HepG2 (cell line): ENCODE measurements around the gene CPNE5. TPM values are rescaled to one million over a fixed set of nuclear protein-coding genes. Genes with fewer than 3 reads are reported as not detected.
A peak's percentile ranks its signal among the peaks of the same experiment; 100 is the strongest.

ENCODE experiments used
- ATAC-seq: fragments of 200-7000 bp; cut with Tn5 transposase; 3 replicates; pipeline ENCODE4 v1.9.1; 2020; ENCODE audit warnings: mild to moderate bottlenecking, moderate library complexity
- BruUV-seq: library from RNA; stranded (reverse); fragments of 400-500 nt; replicated peaks from 2 replicates; lab custom pipeline; 2021; lab: Mats Ljungman, UMichigan
- CTCF ChIA-PET: fragments of 300-600 bp; formaldehyde crosslinking; extraction: SDS; loops from one replicate; lab custom pipeline; 2021; ENCODE audit warnings: low total read pairs, inconsistent platforms, low intra/inter-chr PET ratio; lab: Yijun Ruan, JAX
- POLR2A ChIA-PET: fragments of 350-600 bp; sonication (Branson Sonifier 250); formaldehyde crosslinking; loops from one replicate; lab custom pipeline; 2020; ENCODE audit warnings: antibody characterized with exemption, inconsistent platforms; lab: Yijun Ruan, JAX
- DNase-seq: peaks from one replicate; pipeline ENCODE4 v3.0.0-alpha.2; 2015; ENCODE audit warnings: low spot score
- FAIRE-seq: peaks from 3 replicates; lab custom pipeline; 2011; peaks lifted over from hg19 to GRCh38; lab: Jason Lieb, UNC
- H2AFZ ChIP-seq: one replicate; pipeline ENCODE4 v1.6.1; 2011; ENCODE audit warnings: low read length, inconsistent platforms
- H3K27ac ChIP-seq: fragments of 300-600 bp; 3 replicates; pipeline ENCODE4 v1.8.0; 2011; ENCODE audit warnings: mixed run types, mild to moderate bottlenecking, mixed read lengths, low read length, inconsistent platforms; ENCODE audit not compliant: insufficient read depth; ENCODE audit errors: extremely low read length
- H3K27me3 ChIP-seq, 2 experiments: fragments of 200-600 bp in 1 of 2; 2 replicates in 1 of 2; 3 replicates in 1 of 2; pipeline versions ENCODE4 v1.6.0 to v1.8.0; 2011; ENCODE audit warnings: low read length in 2 of 2, mild to moderate bottlenecking in 2 of 2, moderate library complexity in 2 of 2, inconsistent platforms in 1 of 2; ENCODE audit not compliant: insufficient read depth in 2 of 2, control insufficient read depth in 1 of 2
- H3K36me3 ChIP-seq, 2 experiments: fragments of 200-600 bp in 1 of 2; replicated peaks in 1 of 2; 2 replicates in 1 of 2; 3 replicates in 1 of 2; pipeline versions ENCODE4 v1.5.1 to v1.8.0; 2011; ENCODE audit warnings: low read length in 2 of 2, inconsistent platforms in 1 of 2; ENCODE audit not compliant: insufficient read depth in 2 of 2, control insufficient read depth in 1 of 2
- H3K4me1 ChIP-seq: 2 replicates; pipeline ENCODE4 v1.5.1; 2012; ENCODE audit warnings: low read length, inconsistent platforms; ENCODE audit not compliant: insufficient read depth
- H3K4me2 ChIP-seq: 2 replicates; pipeline ENCODE4 v1.6.0; 2011; ENCODE audit warnings: low read depth, low read length, inconsistent platforms
- H3K4me3 ChIP-seq, 3 experiments: fragments of 200-600 bp in 1 of 3; sonication (generic), shearing (Covaris generic) in 1 of 3; replicated peaks in 1 of 3; 2 replicates each; pipeline ENCODE4 v1.5.1; 2011 to 2016; ENCODE audit warnings: low read length in 3 of 3, inconsistent platforms in 2 of 3, low read depth in 2 of 3, mild to moderate bottlenecking in 2 of 3, control low read depth in 1 of 3, mixed read lengths in 1 of 3; ENCODE audit not compliant: insufficient read depth in 1 of 3
- H3K79me2 ChIP-seq: one replicate; pipeline ENCODE4 v1.6.1; 2011; ENCODE audit warnings: low read length, inconsistent platforms; ENCODE audit not compliant: insufficient read depth
- H3K9ac ChIP-seq: 2 replicates; pipeline ENCODE4 v1.6.0; 2011; ENCODE audit warnings: mild to moderate bottlenecking, low read depth, low read length, inconsistent platforms; ENCODE audit not compliant: insufficient read depth
- H3K9me3 ChIP-seq: 2 replicates; pipeline ENCODE4 v1.5.1; 2012; ENCODE audit warnings: mild to moderate bottlenecking, low read length
- H4K20me1 ChIP-seq: 2 replicates; pipeline ENCODE4 v1.6.0; 2011; ENCODE audit warnings: inconsistent platforms, mild to moderate bottlenecking, low read length, moderate library complexity; ENCODE audit not compliant: insufficient read depth
- CREB1 ChIP-seq, 2 experiments: fragments of 450-650 bp in 1 of 2; IDR thresholded peaks; 2 replicates each; pipeline ENCODE4 v1.6.1; 2016 to 2017; ENCODE audit warnings: control low read depth in 1 of 2, mild to moderate bottlenecking in 1 of 2, missing compliant biosample characterization in 1 of 2, missing genetic modification characterization in 1 of 2
- FOXO4 ChIP-seq: sonication (generic); formaldehyde crosslinking; conservative IDR thresholded peaks from 2 replicates; pipeline ENCODE4 v1.8.1; 2023; ENCODE audit warnings: missing genetic modification reagents
- KDM5A ChIP-seq: fragments of 200-600 bp; sonication (generic); IDR thresholded peaks from 2 replicates; pipeline ENCODE4 v1.7.0; 2018; ENCODE audit warnings: antibody characterized with exemption, mild to moderate bottlenecking, low read length, borderline replicate concordance
- MTA1 ChIP-seq: sonication (generic); formaldehyde crosslinking; IDR thresholded peaks from 2 replicates; pipeline ENCODE4 v1.4.0; 2020; ENCODE audit warnings: missing genetic modification reagents, mild to moderate bottlenecking, borderline replicate concordance
- ZKSCAN1 ChIP-seq: fragments of 150-350 bp; IDR thresholded peaks from 2 replicates; pipeline ENCODE4 v1.6.1; 2014; ENCODE audit warnings: low read length
- ZNF34 ChIP-seq: sonication (generic); formaldehyde crosslinking; IDR thresholded peaks from 2 replicates; pipeline ENCODE4 v1.4.0; 2020; ENCODE audit warnings: mild to moderate bottlenecking, missing genetic modification reagents, borderline replicate concordance
- ZNF878 ChIP-seq: sonication (generic); formaldehyde crosslinking; IDR thresholded peaks from 2 replicates; pipeline ENCODE4 v1.8.1; 2023; ENCODE audit warnings: mild to moderate bottlenecking, missing genetic modification reagents, moderate library complexity
- WGBS: methylation state at CpG from one replicate; pipeline ENCODE4 v1.1.6; 2017; ENCODE audit warnings: low lambda C conversion rate; 5-methylcytosine and 5-hydroxymethylcytosine counted together
- in situ Hi-C: cut with HindIII; loops from 2 replicates; pipeline ENCODE4 v1.10.0; 2017; ENCODE audit warnings: low pct_unique_long_range_greater_than_20kb; ENCODE audit not compliant: extremely low pct_ligation_motif_present
- intact Hi-C: fragments of 100-400 bp; cut with micrococcal nuclease; formaldehyde crosslinking; loops from one replicate; pipeline ENCODE4 v1.10.0; 2022; ENCODE audit not compliant: unreplicated experiment
- polyA plus RNA-seq, 8 experiments: library from polyadenylated mRNA; depleted of rRNA in 3 of 8; stranded (reverse) in 7 of 8; unstranded in 1 of 8; fragments of >200 nt; fragmentation: Illumina TruSeq in 4 of 8; extraction: Trizol in 4 of 8; gene quantifications; 2 replicates each; pipeline versions ENCODE4 v1.2.1 to v1.2.3, GENCODE V29; 2011 to 2016; ENCODE audit warnings: low read depth in 4 of 8, missing spikeins in 1 of 8, mixed read lengths in 1 of 8; ENCODE audit not compliant: insufficient read depth in 1 of 8
- total RNA-seq, 5 experiments: library from RNA; depleted of rRNA; stranded (reverse); fragments of >200 nt; fragmentation: Illumina TruSeq; extraction: Trizol; gene quantifications; 2 replicates each; pipeline ENCODE4 v1.2.3, GENCODE V29; 2016; ENCODE audit warnings: low read depth in 1 of 5

CPNE5 gene
- total and polyA plus RNA-seq, 2 of the 13 experiments (the other 11 are each of a cell fraction or from before 2014, with no cell fraction given) = 0.16 TPM; not detected in 1

- ATAC-seq = no peak
Observed at GRCh38 chr6:36718560-36718959, 120.7 kb downstream of the CPNE5 start.

GRCh38 chr6:36717871-36718540 is 121.2 kb downstream of the CPNE5 start:
- no peak for FAIRE-seq
- Histone ChIP-seq H3K36me3 (no peaks in the 10 kb centered on the region), H2AFZ (no peak overlapping the region), H3K27me3 (peaks cover 19 to 78% of the 10 kb centered on the region in 2 experiments; a peak in 4 of 5 replicates), H4K20me1 (no peaks in the 10 kb centered on the region), H3K4me3 (no peak overlapping the region), H3K27ac (no peak overlapping the region), H3K9me3 (no peaks in the 10 kb centered on the region), H3K4me2 (no peak overlapping the region), H3K79me2 (no peaks in the 10 kb centered on the region), H3K9ac (no peak overlapping the region), H3K4me1 (no peaks in the 10 kb centered on the region)
- in situ Hi-C loops = no loop called here
- WGBS = 12% methylated on average over 11 of the region's 12 CpGs
- ATAC-seq = peak; percentile 7; the same call in 1 of the 3 replicates
- no TSS peak for BruUV-seq
- no peak for DNase-seq
- ChIA-PET CTCF (no interaction called here), POLR2A (no interaction called here)
- TF ChIP-seq KDM5A (no peak), CREB1 (IDR thresholded peaks at IDR 0.05) (no peak), CREB1 (CRISPR knock-in tag; IDR thresholded peaks at IDR 0.05) (no peak)
- intact Hi-C loops = no loop called here

More at GRCh38 chr6:36718560-36718959, 120.7 kb downstream of the CPNE5 start:
- 31% methylated on average over 4 of the region's 5 CpGs for WGBS
- H3K36me3 ChIP-seq = no peaks in the 10 kb centered on the region
- H3K27ac ChIP-seq = no peak overlapping the region
- peak; percentile 90 for TF ChIP-seq ZKSCAN1
- no peak for TF ChIP-seq FOXO4 (CRISPR knock-in tag)
- TF ChIP-seq ZNF34 = no peak
- no peak for TF ChIP-seq MTA1
- TF ChIP-seq ZNF878 = no peak
- H2AFZ ChIP-seq = no peak overlapping the region
- peaks cover 19 to 79% of the 10 kb centered on the region in 2 experiments; a peak in 4 of 5 replicates for H3K27me3 ChIP-seq
- H3K9ac ChIP-seq = no peak overlapping the region
- intact Hi-C loops = no loop called here
- H3K4me1 ChIP-seq = no peaks in the 10 kb centered on the region
- H3K4me3 ChIP-seq = no peak overlapping the region
- H4K20me1 ChIP-seq = no peaks in the 10 kb centered on the region
- FAIRE-seq (no peak), DNase-seq (no peak)
- no TSS peak for BruUV-seq
- ChIA-PET CTCF (no interaction called here), POLR2A (no interaction called here)
- H3K9me3 ChIP-seq = no peaks in the 10 kb centered on the region
- in situ Hi-C loops = no loop called here
- no peak overlapping the region for H3K4me2 ChIP-seq
- H3K79me2 ChIP-seq = no peaks in the 10 kb centered on the region
